SIG-M5 treated with dmso at 0.1 percent for 504 hours (cell line): ENCODE measurements around the gene NFKB1.
A peak's percentile ranks its signal among the peaks of the same experiment; 100 is the strongest.
"Not testable (repeated sequence)": the region's sequence is repeated elsewhere in the genome, so short reads cannot be mapped to it uniquely, and the experiment has no call there.

ENCODE experiments used
- DNase-seq: peaks from one replicate; lab custom pipeline; 2025; ENCODE audit not compliant: unreplicated experiment; lab: John Stamatoyannopoulos, UW

Gene NFKB1

DNA sequence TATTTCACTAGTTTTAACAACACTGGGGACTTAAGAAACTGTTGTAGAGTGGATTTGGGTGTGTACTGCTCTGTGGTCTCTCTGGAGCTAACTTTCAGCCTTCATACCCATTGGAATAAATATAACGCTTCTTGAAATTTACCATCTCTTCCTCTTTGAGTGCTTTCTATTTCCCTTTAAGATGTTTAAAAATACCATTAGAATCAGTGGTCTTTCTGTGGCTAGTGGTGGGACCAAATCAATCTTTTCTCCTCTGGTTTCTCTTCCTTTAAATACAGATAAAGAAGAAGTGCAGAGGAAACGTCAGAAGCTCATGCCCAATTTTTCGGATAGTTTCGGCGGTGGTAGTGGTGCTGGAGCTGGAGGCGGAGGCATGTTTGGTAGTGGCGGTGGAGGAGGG lies 92.0 kb downstream of the NFKB1 start:
- DNase-seq = peak; percentile 61

DNA sequence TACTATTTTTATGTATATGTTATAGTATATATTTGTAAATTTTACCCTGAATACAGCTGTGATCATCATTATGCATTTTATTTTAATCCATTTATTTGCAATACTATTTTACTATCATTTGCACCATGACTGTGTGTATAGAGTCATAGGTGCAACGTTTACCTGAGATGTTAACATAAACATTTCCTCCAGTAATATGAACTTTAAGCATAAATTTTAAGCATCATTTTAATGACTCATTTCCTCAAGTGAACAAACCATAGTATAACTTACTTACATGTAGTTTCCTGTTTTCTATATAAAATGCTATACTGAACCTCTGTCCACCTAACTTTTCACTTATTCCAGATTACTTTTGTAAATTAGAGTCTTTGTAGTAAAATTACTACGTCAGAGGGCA lies 92.8 kb downstream of the NFKB1 start:
- DNase-seq = no peak

- no peak for DNase-seq
These were observed 95.4 kb downstream of the NFKB1 start for GRCh38 chr4:102596532-102596931.

- DNase-seq = no peak
These were observed 97.1 kb downstream of the NFKB1 start for GRCh38 chr4:102598086-102598761.

DNA sequence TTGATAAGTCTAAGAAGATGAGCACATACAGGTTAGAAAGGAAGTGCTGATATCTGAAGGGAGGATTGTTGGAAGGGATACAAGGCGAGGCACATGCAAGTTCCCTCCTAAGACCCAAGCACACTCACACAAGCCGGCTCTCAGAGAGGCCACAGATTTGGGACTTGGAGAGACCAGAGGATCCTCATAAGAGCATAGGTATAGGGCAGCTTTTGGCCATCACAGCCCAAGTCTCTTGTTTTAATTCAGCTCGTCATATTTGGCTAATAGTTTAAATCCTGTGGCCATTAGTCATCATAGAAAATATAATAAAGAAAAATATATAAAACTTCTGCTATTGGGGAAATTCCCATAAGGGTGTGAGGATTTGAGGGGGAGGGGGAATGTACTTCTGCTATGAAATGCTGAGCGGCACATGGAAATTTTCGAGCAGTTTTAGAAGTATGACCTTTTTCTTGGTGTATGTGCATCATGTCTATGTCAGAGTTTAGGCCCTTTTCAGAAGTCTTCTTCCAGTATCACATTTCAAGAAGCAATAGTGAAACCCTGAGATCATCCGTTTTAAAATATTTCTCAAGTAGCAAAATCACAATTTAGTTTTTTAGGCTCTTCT lies 97.7 kb downstream of the NFKB1 start:
- no peak for DNase-seq

GRCh38 chr4:102599455-102599854 lies 98.3 kb downstream of the NFKB1 start:
- DNase-seq = no peak

- DNase-seq = no peak
These were observed 98.7 kb downstream of the NFKB1 start for GRCh38 chr4:102599886-102600285.

DNA sequence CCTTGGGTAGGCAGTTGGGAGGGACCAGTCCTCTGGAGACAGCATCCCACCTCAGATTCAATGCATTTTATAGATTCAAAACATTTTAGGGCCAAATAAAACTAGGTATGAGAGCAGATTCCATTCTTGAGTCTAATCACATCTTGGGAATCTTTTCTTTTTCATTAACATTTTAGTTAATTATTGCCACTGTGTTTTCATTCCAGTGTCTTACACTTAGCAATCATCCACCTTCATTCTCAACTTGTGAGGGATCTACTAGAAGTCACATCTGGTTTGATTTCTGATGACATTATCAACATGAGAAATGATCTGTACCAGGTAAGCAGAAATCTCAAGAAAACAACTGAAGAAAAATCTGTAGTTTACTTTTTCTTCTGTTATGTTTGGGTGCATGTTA lies 99.5 kb downstream of the NFKB1 start:
- DNase-seq = no peak

DNA sequence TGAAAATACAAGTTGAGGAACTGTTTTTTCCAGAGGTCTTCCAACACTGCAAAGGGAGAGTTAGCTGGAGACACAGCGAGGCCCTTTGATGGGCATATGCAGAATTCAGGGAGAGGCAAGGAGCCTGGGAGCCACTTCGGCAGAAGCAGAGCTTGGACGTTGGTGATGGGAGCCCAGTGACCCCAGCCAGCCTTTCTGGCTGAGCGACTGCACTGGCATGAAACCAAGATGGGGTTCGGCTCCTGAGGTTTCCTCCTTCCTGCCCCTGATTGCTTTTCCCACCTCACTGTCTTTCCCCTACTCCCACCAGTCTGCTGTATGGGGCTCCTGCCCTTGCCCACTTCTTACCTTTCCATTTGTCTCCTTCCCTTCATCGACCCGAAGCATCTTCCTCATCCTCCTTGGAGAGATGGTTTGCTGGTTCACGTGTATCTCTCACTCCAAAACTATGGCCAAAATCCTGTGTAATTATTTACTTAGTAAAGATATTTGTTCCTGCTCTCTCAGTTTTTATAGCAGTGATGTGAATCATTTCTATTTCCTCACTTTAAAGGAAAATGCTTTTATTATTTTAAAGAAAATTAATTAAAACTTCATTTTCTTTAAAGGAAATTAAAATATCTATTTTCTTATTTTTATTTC lies 100.5 kb downstream of the NFKB1 start:
- no peak for DNase-seq

DNA sequence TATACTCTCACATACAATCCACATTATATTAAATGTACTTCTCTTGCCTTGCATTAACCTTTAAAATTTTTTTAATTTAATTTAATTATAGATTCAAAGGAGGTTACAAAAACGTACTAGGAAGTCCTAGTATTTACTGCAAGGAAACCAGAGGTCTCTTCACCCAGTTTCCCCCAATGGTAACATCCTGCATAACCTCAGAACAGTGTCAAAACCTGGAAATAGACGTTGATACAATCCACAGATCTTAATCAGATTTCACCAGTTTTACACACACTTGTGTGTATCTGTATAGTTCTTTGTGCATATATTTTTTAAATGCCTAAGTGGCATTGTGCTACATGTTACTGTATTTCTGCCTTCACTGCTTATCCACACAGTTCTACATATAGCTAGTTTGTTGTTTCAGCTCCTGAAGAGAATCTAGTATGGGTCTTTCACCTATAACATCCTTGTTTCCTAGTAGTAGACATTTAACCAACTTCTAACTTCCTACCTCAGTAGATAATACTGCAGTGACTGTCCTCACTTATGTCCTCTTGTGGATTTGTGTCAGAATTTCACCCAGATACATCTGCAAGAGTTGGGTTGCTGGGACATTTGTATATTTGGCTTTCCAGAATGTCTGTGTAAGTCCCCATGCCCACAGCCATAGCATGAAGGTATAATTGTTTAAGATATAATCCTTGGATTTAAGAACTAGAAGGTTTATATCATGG lies 103.2 kb downstream of the NFKB1 start:
- no peak for DNase-seq

DNA sequence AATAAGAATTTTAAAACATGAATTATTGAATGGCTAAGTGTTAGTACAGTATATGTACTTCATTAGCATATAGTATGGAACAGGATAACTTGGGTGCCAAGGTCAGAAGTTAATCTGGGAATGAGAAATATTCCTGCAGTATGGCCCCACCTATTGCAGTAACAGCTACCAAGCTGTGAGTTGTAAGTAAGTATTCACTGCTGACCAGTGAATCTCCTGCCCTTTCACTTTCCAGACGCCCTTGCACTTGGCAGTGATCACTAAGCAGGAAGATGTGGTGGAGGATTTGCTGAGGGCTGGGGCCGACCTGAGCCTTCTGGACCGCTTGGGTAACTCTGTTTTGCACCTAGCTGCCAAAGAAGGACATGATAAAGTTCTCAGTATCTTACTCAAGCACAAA lies 105.1 kb downstream of the NFKB1 start:
- DNase-seq = no peak

GRCh38 chr4:102606846-102607450 lies 105.8 kb downstream of the NFKB1 start:
- no peak for DNase-seq

- no peak for DNase-seq
These were observed 107.0 kb downstream of the NFKB1 start for GRCh38 chr4:102608190-102608589.

- no peak for DNase-seq
These were observed 108.8 kb downstream of the NFKB1 start for GRCh38 chr4:102610007-102610406.

- DNase-seq = no peak
These were observed 109.3 kb downstream of the NFKB1 start for GRCh38 chr4:102610476-102610875.

DNA sequence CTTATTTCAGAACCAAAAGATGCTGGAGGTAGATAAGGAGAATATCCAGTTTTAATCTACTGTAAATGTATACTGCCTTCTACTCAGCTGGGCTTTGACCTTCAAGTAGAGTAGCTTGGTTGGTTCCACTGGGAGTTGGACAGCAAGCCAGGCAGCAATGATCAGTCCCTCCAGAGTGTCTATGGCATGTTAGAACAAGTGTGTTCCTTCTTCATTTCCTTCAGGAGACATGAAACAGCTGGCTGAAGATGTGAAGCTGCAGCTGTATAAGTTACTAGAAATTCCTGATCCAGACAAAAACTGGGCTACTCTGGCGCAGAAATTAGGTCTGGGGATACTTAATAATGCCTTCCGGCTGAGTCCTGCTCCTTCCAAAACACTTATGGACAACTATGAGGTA lies 111.1 kb downstream of the NFKB1 start:
- DNase-seq = no peak

GRCh38 chr4:102612824-102613366 lies 111.7 kb downstream of the NFKB1 start:
- no peak for DNase-seq

- no peak for DNase-seq
These were observed 113.6 kb downstream of the NFKB1 start for GRCh38 chr4:102614801-102615200.

- no peak for DNase-seq
These were observed 115.5 kb downstream of the NFKB1 start for GRCh38 chr4:102616636-102617035.

DNA sequence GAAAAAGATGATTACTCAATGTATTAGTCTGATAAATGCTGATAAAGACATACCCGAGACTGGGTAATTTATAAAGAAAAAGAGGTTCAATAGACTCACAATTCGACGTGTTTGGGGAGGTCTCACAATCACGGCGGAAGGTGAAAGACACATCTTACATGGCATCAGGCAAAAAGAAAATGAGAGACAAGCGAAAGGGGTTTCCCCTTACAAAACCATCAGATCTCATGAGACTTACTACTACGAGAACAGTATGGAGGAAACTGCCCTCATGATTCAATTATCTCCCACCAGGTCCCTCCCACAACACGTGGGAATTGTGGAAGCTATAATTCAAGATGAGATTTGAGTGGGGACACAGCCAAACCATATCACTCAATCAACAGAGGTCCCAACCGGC lies 117.9 kb downstream of the NFKB1 start:
- DNase-seq = not testable (repeated sequence)
